Stimulated activated CD8-positive, alpha-beta memory T cell treated with anti-CD3 and anti-CD28 coated beads, Interleukin-7, amount 100 ng/mL, for 4 hours (primary cell): ENCODE measurements around the gene RBBP4.
A peak's percentile ranks its signal among the peaks of the same experiment; 100 is the strongest.
"Not testable (repeated sequence)": the region's sequence is repeated elsewhere in the genome, so short reads cannot be mapped to it uniquely, and the experiment has no call there.

Experiments used
- DNase-seq, 2 donors: peaks; one replicate each; pipeline ENCODE4 v3.0.0-alpha.2; 2020; ENCODE audit warnings: low read depth in 2 of 2

The RBBP4 gene

GRCh38 chr1:32650752-32651460 is at the start of gene RBBP4:
Gene RBBP4 (plus strand): TSS chr1:32651208. CDS start chr1:32651307, 99 bp downstream.
- peak; percentile 93 to 99 for DNase-seq

- no peak for DNase-seq
Observed at GRCh38 chr1:32605711-32606424, 45.1 kb upstream of the RBBP4 start.

GRCh38 chr1:32606565-32607371 is 44.2 kb upstream of the RBBP4 start:
- no peak for DNase-seq

GRCh38 chr1:32609180-32609579 is 41.8 kb upstream of the RBBP4 start:
- no peak for DNase-seq

- DNase-seq = no peak
Observed at GRCh38 chr1:32611859-32612188, 39.2 kb upstream of the RBBP4 start.

GRCh38 chr1:32612189-32612881 is 38.7 kb upstream of the RBBP4 start:
- DNase-seq = peak in 1 of 2 donors; percentile 32

GRCh38 chr1:32613472-32613871 is 37.5 kb upstream of the RBBP4 start:
- no peak for DNase-seq

GRCh38 chr1:32618673-32619221 is 32.3 kb upstream of the RBBP4 start:
- no peak for DNase-seq

GRCh38 chr1:32619701-32620485 is 31.1 kb upstream of the RBBP4 start:
- no peak for DNase-seq

- DNase-seq = no peak
Observed at GRCh38 chr1:32622205-32622604, 28.8 kb upstream of the RBBP4 start.

GRCh38 chr1:32622806-32623681 is 28.0 kb upstream of the RBBP4 start:
- no peak for DNase-seq

- DNase-seq = peak; percentile 26 to 28
Observed at GRCh38 chr1:32623775-32624174, 27.2 kb upstream of the RBBP4 start.

- DNase-seq = no peak
Observed at GRCh38 chr1:32626176-32626575, 24.8 kb upstream of the RBBP4 start.

GRCh38 chr1:32627596-32628162 is 23.3 kb upstream of the RBBP4 start:
- DNase-seq = peak in 1 of 2 donors; percentile 8

GRCh38 chr1:32630173-32630572 is 20.8 kb upstream of the RBBP4 start:
- not testable (repeated sequence) for DNase-seq

- DNase-seq = no peak
Observed at GRCh38 chr1:32632829-32633228, 18.2 kb upstream of the RBBP4 start.

- DNase-seq = no peak
Observed at GRCh38 chr1:32635508-32636277, 15.3 kb upstream of the RBBP4 start.

GRCh38 chr1:32636914-32637645 is 13.9 kb upstream of the RBBP4 start:
- DNase-seq = no peak
